ENCODE measurements around the gene IFNGR1. TPM values are rescaled to one million over a fixed set of nuclear protein-coding genes. Genes with fewer than 3 reads are reported as not detected.

Gene IFNGR1
- total RNA-seq, 1 donor from 2014 or later: 38.3 TPM

DNA sequence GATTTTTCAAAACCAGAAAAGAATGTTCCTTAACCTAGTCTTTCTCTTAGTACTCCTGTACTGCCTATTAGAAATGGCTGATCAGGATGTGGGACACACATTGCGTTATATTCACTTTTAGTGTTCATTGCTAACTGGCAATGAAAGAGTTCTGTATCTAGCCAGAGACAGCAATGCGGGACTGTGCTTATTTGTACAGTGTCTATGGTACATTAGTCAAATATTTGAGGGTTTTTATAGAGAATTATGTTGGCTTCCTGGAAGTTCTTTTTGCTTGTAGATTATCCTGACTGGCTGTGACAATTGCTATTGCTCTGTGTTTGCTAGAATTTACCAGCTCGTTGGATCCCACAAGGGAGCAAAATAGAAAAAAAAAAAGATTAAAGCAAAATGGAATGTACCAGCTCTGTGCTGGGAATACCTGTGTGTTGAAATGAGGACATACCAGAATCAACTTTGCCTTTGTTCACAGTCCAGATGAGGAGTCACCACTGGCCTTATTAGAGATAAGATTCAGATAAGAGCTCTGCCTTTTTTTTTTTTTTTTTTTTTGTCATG, 22.4 kb upstream of the IFNGR1 start:
- H3K4me1 Mint-ChIP-seq (ENCODE audit: low read depth, unreplicated experiment): peaks cover 29% of the 10 kb centered on the region
- Histone ChIP-seq H3K4me1 (ENCODE audit: insufficient read depth, low read length) (peaks cover 22% of the 10 kb centered on the region), H3K27ac (ENCODE audit: low read depth, low read length) (peak overlapping the region; percentile 40), H3K4me2 (ENCODE audit: low read length) (peak overlapping the region; percentile 11), H3K79me2 (ENCODE audit: insufficient read depth, low read length) (no peaks in the 10 kb centered on the region), H3K9ac (ENCODE audit: low read length) (no peak overlapping the region), H4K20me1 (ENCODE audit: insufficient read depth, low read length) (no peaks in the 10 kb centered on the region), H3K27me3 (ENCODE audit: insufficient read depth, low read length) (no peaks in the 10 kb centered on the region), H3K9me3 (ENCODE audit: insufficient read depth, low read depth, low read length) (no peaks in the 10 kb centered on the region), H3K4me3 (ENCODE audit: insufficient read depth, low read depth, low read length) (no peak overlapping the region), H3K36me3 (ENCODE audit: insufficient read depth, low read length) (no peaks in the 10 kb centered on the region), H2AFZ (ENCODE audit: low read depth, low read length) (no peak overlapping the region)
- H3K27me3 Mint-ChIP-seq (ENCODE audit: low read depth, unreplicated experiment): no peaks in the 10 kb centered on the region
- H3K27ac Mint-ChIP-seq (ENCODE audit: unreplicated experiment): no peak overlapping the region
- no peak overlapping the region for H3K4me3 Mint-ChIP-seq (ENCODE audit: unreplicated experiment)
- H3K36me3 Mint-ChIP-seq (ENCODE audit: low read depth, unreplicated experiment): no peaks in the 10 kb centered on the region
- no peaks in the 10 kb centered on the region for H3K9me3 Mint-ChIP-seq (ENCODE audit: unreplicated experiment)
- DNase-seq (ENCODE audit: low read depth) (peak; percentile 71), FAIRE-seq (no peak)
- no peak for TF ChIP-seq EZH2 (IDR thresholded peaks at IDR 0.05; ENCODE audit: insufficient read depth, low read length)
- TF ChIP-seq, protein P1, sequence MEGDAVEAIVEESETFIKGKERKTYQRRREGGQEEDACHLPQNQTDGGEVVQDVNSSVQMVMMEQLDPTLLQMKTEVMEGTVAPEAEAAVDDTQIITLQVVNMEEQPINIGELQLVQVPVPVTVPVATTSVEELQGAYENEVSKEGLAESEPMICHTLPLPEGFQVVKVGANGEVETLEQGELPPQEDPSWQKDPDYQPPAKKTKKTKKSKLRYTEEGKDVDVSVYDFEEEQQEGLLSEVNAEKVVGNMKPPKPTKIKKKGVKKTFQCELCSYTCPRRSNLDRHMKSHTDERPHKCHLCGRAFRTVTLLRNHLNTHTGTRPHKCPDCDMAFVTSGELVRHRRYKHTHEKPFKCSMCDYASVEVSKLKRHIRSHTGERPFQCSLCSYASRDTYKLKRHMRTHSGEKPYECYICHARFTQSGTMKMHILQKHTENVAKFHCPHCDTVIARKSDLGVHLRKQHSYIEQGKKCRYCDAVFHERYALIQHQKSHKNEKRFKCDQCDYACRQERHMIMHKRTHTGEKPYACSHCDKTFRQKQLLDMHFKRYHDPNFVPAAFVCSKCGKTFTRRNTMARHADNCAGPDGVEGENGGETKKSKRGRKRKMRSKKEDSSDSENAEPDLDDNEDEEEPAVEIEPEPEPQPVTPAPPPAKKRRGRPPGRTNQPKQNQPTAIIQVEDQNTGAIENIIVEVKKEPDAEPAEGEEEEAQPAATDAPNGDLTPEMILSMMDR (IDR thresholded peaks at IDR 0.05; ENCODE audit: insufficient read depth, low read depth, low read length): no peak

DNA sequence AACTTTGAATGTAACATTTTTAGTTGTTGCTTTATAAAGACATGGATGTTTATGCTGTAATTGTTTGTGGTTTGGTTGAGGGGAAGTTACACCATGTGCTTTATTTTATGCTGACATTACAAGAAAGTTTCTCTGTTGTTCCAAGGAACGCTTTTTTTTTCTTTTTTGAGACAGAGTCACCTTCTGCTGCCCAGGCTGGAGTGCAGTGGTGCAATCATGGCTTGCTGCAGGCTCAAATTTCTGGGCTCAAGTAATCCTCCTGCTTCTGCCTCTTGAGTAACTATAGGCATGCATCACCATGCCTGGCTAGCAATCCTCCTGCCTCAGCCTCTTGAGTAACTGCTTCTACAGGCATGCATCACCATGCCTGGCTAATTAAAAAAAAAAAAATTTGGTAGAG, 21.0 kb upstream of the IFNGR1 start:
- no peaks in the 10 kb centered on the region for H3K27me3 ChIP-seq (ENCODE audit: insufficient read depth, low read length)
- H3K27ac Mint-ChIP-seq (ENCODE audit: unreplicated experiment): no peak overlapping the region

More for the DNA sequence above, 21.0 kb upstream of the IFNGR1 start:
- no peak overlapping the region for H3K4me2 ChIP-seq (ENCODE audit: low read length)
- FAIRE-seq (no peak), DNase-seq (ENCODE audit: low read depth) (peak; percentile 56)
- H4K20me1 ChIP-seq (ENCODE audit: insufficient read depth, low read length): no peaks in the 10 kb centered on the region
- H3K27ac ChIP-seq (ENCODE audit: low read depth, low read length): no peak overlapping the region
- no peaks in the 10 kb centered on the region for H3K36me3 ChIP-seq (ENCODE audit: insufficient read depth, low read length)
- Mint-ChIP-seq H3K4me1 (ENCODE audit: low read depth, unreplicated experiment) (peaks cover 30% of the 10 kb centered on the region), H3K27me3 (ENCODE audit: low read depth, unreplicated experiment) (no peaks in the 10 kb centered on the region), H3K36me3 (ENCODE audit: low read depth, unreplicated experiment) (no peaks in the 10 kb centered on the region), H3K4me3 (ENCODE audit: unreplicated experiment) (no peak overlapping the region), H3K9me3 (ENCODE audit: unreplicated experiment) (no peaks in the 10 kb centered on the region)
- H3K79me2 ChIP-seq (ENCODE audit: insufficient read depth, low read length): no peaks in the 10 kb centered on the region
- H2AFZ ChIP-seq (ENCODE audit: low read depth, low read length): no peak overlapping the region
- H3K9me3 ChIP-seq (ENCODE audit: insufficient read depth, low read depth, low read length): no peaks in the 10 kb centered on the region
- TF ChIP-seq EZH2 (IDR thresholded peaks at IDR 0.05; ENCODE audit: insufficient read depth, low read length): no peak
- TF ChIP-seq, protein P1 (IDR thresholded peaks at IDR 0.05; ENCODE audit: insufficient read depth, low read depth, low read length): no peak
- H3K9ac ChIP-seq (ENCODE audit: low read length): no peak overlapping the region
- H3K4me1 ChIP-seq (ENCODE audit: insufficient read depth, low read length): peaks cover 24% of the 10 kb centered on the region
- no peak overlapping the region for H3K4me3 ChIP-seq (ENCODE audit: insufficient read depth, low read depth, low read length)
